Activated CD4-positive, alpha-beta T cell treated with anti-CD3 and anti-CD28 coated beads, Interleukin-10, Interleukin-2, amounts not matched to agents 100 ng/mL and 50 ng/mL, durations not matched to agents 16 hours and 8 hours (primary cell): ENCODE data around the gene LSM3.

ENCODE experiments used
- DNase-seq: peaks from one replicate; pipeline ENCODE4 v3.0.0-alpha.2; 2020

The LSM3 gene

GRCh38 chr3:14178247-14179113, at the start of gene LSM3, which contains the start of gene XPC:
TSS of gene LSM3 (plus strand) at chr3:14178817. CDS start at chr3:14178861, 44 bp downstream.
TSS of gene XPC (minus strand) at chr3:14178601. CDS start at chr3:14178568, 33 bp downstream.
- peak; percentile 98 for DNase-seq

DNA sequence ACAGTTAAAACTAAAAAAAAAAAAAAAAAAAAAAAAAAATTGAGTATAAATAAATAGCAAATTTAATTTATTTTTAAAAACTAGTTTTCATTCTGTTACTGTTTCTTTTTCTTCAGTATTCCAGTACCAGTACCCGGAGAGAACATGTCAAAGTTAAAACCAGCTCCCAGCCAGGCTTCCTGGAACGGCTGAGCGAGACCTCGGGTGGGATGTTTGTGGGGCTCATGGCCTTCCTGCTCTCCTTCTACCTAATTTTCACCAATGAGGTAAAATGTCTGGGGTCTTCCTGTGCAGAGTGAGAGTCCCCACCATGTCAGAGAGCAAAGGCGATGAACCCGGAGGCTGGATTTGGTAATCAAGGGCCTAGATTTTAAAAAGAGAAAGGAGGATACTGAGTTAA, 49.3 kb upstream of the LSM3 start:
- DNase-seq, result no peak

DNA sequence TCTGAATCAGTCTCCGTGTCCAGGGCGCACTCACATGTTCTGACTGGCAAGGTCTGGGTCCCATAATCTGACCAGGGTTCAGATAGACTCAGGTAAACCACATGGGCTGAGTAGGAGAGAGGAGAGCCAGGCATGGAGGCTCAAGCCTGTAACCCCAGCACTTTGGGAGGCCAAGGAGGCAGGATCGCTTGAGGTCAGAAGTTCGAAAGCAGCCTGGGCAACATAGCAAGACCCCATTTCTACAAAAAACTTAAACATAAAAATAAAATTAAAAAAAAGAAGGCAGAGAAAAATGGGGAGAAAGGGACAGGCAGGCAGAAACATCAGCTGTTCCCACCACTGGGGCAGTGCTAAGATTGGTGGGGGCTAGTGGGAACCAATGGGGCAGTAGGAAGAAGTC, 48.4 kb upstream of the LSM3 start:
- DNase-seq, result no peak

DNA sequence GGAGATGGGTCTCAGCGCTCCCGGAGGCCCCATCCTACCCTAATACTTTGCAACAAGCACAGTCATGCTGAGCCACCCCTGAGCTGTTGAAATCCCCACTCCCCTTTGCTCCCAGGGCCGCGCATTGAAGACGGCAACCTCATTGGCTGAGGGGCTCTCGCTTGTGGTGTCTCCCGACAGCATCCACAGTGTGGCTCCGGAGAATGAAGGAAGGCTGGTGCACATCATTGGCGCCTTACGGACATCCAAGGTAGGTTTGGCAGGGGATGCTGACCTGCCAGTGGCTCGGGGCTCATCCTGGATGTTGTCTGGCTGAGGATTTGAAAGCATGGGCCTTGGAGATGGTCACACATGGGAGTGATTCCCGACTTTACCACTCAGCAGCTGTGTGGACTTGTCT, 47.9 kb upstream of the LSM3 start:
- no peak for DNase-seq

GRCh38 chr3:14131134-14131533, 47.5 kb upstream of the LSM3 start:
- no peak for DNase-seq

- DNase-seq, result no peak
Measured at GRCh38 chr3:14132120-14132519, 46.5 kb upstream of the LSM3 start.

GRCh38 chr3:14132689-14133088, 45.9 kb upstream of the LSM3 start:
- no peak for DNase-seq

- DNase-seq, result no peak
Measured at GRCh38 chr3:14133188-14133800, 45.3 kb upstream of the LSM3 start.

DNA sequence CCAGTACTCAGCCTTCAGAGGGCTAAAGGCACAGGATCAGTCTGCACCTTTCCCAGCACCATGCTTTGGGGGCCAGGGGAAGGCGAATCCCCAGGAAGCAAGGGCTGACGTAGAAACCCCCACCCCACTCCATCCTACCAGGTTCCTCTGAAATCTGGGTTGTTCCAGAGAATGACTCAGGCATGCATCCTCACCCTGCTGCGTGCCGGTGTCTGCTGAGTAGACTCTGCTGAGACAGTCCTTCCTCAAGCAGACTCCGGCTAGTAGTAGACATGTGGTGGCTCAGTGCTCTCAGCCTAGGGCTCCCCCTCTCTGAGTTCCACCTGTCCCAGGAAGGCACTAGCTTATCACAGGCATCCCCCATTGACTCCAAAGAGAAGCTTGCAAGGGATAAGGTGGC, 44.7 kb upstream of the LSM3 start:
- no peak for DNase-seq

DNA sequence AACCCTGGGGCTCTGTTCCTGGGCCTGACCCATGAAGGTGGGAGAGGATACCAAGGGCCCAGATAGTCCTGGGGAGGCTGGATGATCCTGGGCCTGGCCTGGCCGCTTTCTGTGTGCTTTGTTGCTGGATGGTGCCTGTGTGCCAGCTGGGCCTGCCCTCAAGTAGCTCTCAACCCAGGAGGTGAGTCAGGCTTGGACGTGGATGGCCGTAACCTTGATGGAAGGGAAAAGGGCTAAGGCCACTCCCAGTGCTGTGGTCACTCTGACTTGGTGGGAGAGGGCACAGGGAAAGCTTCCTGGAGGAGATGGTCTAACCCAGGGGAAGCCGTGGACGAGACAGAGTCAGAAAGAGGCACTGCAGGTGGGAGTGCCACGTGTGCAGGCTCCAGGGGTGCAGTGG, 44.3 kb upstream of the LSM3 start:
- DNase-seq, result no peak

GRCh38 chr3:14135581-14135980, 43.0 kb upstream of the LSM3 start:
- no peak for DNase-seq

GRCh38 chr3:14137004-14137403, 41.6 kb upstream of the LSM3 start:
- no peak for DNase-seq

DNA sequence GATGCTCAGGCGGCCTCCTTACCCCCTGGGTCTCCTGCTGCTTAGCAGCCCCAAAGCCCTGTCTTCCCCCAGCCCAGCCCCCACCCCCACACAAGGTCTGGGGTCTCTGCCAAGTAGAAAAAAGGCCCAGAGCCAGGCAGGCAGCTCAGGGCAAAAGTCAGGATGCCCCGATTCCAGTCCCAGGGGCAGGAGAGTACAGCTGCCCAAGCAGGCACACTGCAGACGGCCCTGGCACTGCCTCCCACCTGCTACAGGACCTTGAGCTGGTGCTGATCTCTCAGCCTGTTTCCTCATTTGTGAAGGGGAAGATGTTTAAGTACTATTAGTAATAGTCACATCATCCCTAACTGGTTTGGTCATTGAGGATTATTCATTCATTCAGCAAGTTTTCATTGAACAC, 41.2 kb upstream of the LSM3 start:
- DNase-seq, result no peak

GRCh38 chr3:14138109-14138877, 40.3 kb upstream of the LSM3 start:
- no peak for DNase-seq

DNA sequence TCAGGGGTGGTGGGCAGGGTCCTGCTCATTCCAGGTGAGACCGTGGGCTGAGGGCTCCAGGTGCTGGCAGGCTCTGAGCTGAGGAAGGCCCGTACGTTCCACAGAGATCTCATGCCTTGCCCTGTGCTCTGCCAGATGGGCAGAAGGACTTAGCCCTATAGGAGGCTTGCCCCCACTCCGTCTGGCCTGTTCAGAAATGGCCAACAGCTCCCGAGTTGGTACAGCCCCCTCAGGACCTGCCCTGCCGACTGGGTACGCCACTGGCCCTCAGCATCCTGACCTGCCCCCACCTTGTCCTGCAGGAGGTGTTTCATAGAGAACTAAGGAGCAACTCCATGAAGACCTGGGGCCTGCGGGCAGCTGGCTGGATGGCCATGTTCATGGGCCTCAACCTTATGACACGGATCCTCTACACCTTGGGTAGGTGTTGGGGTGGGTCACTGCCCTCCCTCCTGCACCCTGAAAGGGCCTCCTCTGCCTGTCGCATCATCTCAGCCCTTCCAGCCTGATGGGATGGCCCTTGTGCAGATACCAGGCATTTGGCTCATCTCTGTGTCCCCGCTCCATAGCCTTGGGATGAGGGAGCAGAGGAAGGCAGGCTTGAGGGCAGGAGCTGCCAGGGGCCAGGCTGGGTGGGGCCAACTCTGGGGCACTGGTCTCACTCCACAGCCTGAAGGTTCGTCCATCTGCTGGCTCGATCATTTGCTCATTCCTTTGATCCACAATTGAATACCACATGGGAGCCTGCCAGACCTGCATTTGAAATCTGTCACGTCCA, 39.5 kb upstream of the LSM3 start:
- no peak for DNase-seq

DNA sequence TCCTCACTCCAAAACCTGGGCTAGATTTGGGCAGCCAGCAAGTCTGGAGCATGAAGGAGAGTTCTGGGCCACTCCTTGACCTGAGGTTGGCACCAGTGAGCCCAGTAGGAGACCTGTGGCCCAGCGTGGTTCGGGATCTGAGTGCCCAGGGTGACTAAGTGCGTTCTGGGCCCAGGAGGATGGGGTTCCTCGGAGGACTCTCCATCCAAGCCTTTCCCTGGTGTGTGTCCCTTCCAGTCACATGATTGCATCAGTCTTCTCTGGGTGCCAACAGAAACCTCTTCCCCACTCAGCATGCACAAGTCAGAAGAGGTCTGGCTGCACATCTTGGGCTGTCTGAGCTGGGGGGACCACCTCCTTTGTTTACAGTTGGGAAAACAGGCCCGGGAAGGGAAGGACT, 38.8 kb upstream of the LSM3 start:
- DNase-seq, result no peak

DNA sequence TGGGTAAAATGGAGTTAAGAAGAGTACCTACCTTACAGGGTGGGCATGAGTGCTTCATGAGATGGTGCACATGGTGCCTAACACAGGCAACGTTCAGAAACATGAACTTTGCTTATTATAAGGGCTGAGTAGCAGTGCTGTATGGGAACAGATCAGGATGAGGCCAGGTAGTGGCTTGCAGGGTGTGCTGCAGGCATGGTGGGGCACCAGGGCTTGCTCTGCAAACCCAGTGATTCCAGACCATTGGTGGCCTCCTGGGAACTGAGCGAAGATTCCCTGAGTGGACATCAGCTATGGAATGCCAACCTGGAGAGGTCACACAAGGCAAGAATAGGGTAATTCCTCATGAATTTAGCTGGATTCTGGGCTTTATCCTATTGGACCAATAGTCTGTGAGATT, 37.9 kb upstream of the LSM3 start:
- DNase-seq, result no peak

DNA sequence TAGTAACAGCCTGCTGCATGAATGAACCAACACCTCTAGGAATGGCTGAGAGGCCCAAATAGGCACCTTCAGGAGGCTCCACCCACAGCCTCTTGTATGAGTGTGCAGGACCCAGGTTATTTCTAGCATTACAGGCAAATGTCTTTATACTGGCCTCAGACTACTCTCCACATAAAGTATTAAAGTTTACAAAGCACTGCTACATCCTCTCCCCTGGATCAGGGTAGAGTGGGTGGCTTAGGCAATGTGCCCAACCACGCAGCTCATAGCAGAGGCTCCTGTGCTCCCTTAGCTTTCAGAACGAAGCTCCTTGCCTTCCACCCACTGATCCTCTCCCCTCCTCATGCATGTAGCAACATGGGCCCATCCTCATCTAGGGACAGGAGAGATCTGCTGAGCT, 37.5 kb upstream of the LSM3 start:
- DNase-seq, result no peak

GRCh38 chr3:14141602-14142341, 36.8 kb upstream of the LSM3 start:
- no peak for DNase-seq

- peak; percentile 44 for DNase-seq
Measured at GRCh38 chr3:14142567-14143270, 35.9 kb upstream of the LSM3 start.
